ENCODE data around the gene GRAP2. TPM values are rescaled to one million over a fixed set of nuclear protein-coding genes. Genes with fewer than 3 reads are reported as not detected.

GRAP2 gene
- total RNA-seq, 1 donor from 2014 or later: not detected

DNA sequence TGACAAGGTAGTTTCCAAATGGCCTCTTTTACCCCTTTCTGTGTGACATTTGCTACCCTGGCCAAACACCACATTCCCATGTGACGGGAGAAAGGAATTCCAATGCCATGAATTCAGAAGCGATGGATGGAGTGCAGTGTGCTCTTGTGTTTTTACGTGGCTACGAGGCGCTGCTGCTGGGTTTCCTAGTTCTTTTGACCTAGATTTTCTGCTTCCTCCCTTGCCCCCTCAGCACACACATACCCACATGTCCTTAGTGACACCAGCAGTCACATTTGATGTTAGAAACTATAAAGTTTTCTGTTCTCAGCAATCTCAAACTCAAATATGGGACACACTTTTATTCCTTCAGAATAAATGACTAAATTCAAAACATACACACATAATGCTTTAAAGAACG lies 51.5 kb downstream of the GRAP2 start:
- H3K4me3 Mint-ChIP-seq: no peak overlapping the region
- no peak for DNase-seq (ENCODE audit: low spot score)

GRCh38 chr22:39953101-39953500 lies 52.2 kb downstream of the GRAP2 start:
- Histone ChIP-seq H3F3A (ENCODE audit: low read depth) (no peaks in the 10 kb centered on the region), H4K20me1 (ENCODE audit: low read depth) (no peaks in the 10 kb centered on the region), H3K9me3 (ENCODE audit: low read depth) (no peaks in the 10 kb centered on the region), H3K4me3 (no peak overlapping the region), H3K79me2 (ENCODE audit: low read depth) (no peaks in the 10 kb centered on the region), H3K9ac (no peak overlapping the region), H3K27me3 (peaks cover 9% of the 10 kb centered on the region), H3K4me1 (no peaks in the 10 kb centered on the region), H3K36me3 (no peaks in the 10 kb centered on the region), H3K27ac (no peak overlapping the region), H2AFZ (replicated peaks) (no peak overlapping the region), H3K4me2 (no peak overlapping the region)
- DNase-seq (ENCODE audit: low spot score): no peak
- Mint-ChIP-seq H3K27me3 (ENCODE audit: insufficient read depth, low read depth) (peaks cover 13% of the 10 kb centered on the region), H3K4me1 (peaks cover 13% of the 10 kb centered on the region), H3K27ac (no peak overlapping the region), H3K4me3 (no peak overlapping the region), H3K9me3 (no peaks in the 10 kb centered on the region), H3K36me3 (no peaks in the 10 kb centered on the region)
- TF ChIP-seq EZH2phosphoT487 (IDR thresholded peaks at IDR 0.05): no peak
- TF ChIP-seq, protein P1, sequence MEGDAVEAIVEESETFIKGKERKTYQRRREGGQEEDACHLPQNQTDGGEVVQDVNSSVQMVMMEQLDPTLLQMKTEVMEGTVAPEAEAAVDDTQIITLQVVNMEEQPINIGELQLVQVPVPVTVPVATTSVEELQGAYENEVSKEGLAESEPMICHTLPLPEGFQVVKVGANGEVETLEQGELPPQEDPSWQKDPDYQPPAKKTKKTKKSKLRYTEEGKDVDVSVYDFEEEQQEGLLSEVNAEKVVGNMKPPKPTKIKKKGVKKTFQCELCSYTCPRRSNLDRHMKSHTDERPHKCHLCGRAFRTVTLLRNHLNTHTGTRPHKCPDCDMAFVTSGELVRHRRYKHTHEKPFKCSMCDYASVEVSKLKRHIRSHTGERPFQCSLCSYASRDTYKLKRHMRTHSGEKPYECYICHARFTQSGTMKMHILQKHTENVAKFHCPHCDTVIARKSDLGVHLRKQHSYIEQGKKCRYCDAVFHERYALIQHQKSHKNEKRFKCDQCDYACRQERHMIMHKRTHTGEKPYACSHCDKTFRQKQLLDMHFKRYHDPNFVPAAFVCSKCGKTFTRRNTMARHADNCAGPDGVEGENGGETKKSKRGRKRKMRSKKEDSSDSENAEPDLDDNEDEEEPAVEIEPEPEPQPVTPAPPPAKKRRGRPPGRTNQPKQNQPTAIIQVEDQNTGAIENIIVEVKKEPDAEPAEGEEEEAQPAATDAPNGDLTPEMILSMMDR (IDR thresholded peaks at IDR 0.05): no peak
- TF ChIP-seq EZH2 (IDR thresholded peaks at IDR 0.05): no peak

More for the DNA sequence above, 51.5 kb downstream of the GRAP2 start:
- H3K79me2 ChIP-seq (ENCODE audit: low read depth): no peaks in the 10 kb centered on the region
- H3K27me3 Mint-ChIP-seq (ENCODE audit: insufficient read depth, low read depth): peaks cover 10% of the 10 kb centered on the region
- H2AFZ ChIP-seq (replicated peaks): no peak overlapping the region
- H3K4me3 ChIP-seq: no peak overlapping the region
- no peak overlapping the region for H3K27ac ChIP-seq
- no peaks in the 10 kb centered on the region for H3K36me3 ChIP-seq
- no peak overlapping the region for H3K9ac ChIP-seq
- no peaks in the 10 kb centered on the region for H3F3A ChIP-seq (ENCODE audit: low read depth)
- H3K27ac Mint-ChIP-seq: no peak overlapping the region
- H3K4me2 ChIP-seq: no peak overlapping the region
- no peaks in the 10 kb centered on the region for H3K4me1 ChIP-seq
- H3K27me3 ChIP-seq: peaks cover 9% of the 10 kb centered on the region
- H3K4me1 Mint-ChIP-seq: peaks cover 13% of the 10 kb centered on the region
- no peaks in the 10 kb centered on the region for H3K9me3 ChIP-seq (ENCODE audit: low read depth)
- H3K9me3 Mint-ChIP-seq: no peaks in the 10 kb centered on the region
- TF ChIP-seq, protein P1 (IDR thresholded peaks at IDR 0.05): no peak
- no peaks in the 10 kb centered on the region for H4K20me1 ChIP-seq (ENCODE audit: low read depth)
- no peaks in the 10 kb centered on the region for H3K36me3 Mint-ChIP-seq

- no peak overlapping the region for H3K4me2 ChIP-seq
- TF ChIP-seq EZH2phosphoT487 (IDR thresholded peaks at IDR 0.05) (no peak), EZH2 (IDR thresholded peaks at IDR 0.05) (no peak)
- TF ChIP-seq, protein P1 (IDR thresholded peaks at IDR 0.05): no peak
- peaks cover 23% of the 10 kb centered on the region for H3K4me1 Mint-ChIP-seq
Observed at GRCh38 chr22:39954584-39955055, 53.7 kb downstream of the GRAP2 start.

More at GRCh38 chr22:39954584-39955055, 53.7 kb downstream of the GRAP2 start:
- Histone ChIP-seq H4K20me1 (ENCODE audit: low read depth) (no peaks in the 10 kb centered on the region), H3K27ac (no peak overlapping the region), H3K9ac (no peak overlapping the region), H2AFZ (replicated peaks) (no peak overlapping the region), H3K4me1 (peaks cover 3% of the 10 kb centered on the region), H3K36me3 (no peaks in the 10 kb centered on the region), H3K4me3 (no peak overlapping the region), H3K9me3 (ENCODE audit: low read depth) (no peaks in the 10 kb centered on the region), H3K79me2 (ENCODE audit: low read depth) (no peaks in the 10 kb centered on the region), H3K27me3 (no peaks in the 10 kb centered on the region), H3F3A (ENCODE audit: low read depth) (peaks cover under 1% of the 10 kb centered on the region)
- H3K36me3 Mint-ChIP-seq: no peaks in the 10 kb centered on the region
- no peak overlapping the region for H3K27ac Mint-ChIP-seq
- peaks cover 16% of the 10 kb centered on the region for H3K27me3 Mint-ChIP-seq (ENCODE audit: insufficient read depth, low read depth)
- no peak for DNase-seq (ENCODE audit: low spot score)
- H3K4me3 Mint-ChIP-seq: no peak overlapping the region
- H3K9me3 Mint-ChIP-seq: no peaks in the 10 kb centered on the region

Measured in neural progenitor cell (in vitro differentiated cells).